IgD-negative memory B cell (primary cell): ENCODE data around the gene RHEX. TPM values are rescaled to one million over a fixed set of nuclear protein-coding genes. Genes with fewer than 3 reads are reported as not detected.

ENCODE experiments used
- polyA plus RNA-seq: library from polyadenylated mRNA; unstranded; fragments of 300-500 nt; fragmentation: Illumina TruSeq; gene quantifications from one replicate; pipeline ENCODE4 v1.2.3, GENCODE V29; 2021

The RHEX gene
- polyA plus RNA-seq, 1 donor from 2014 or later: 2.0 TPM

Other genes with a start within 250 kb of the RHEX start
- 10.9 TPM for gene SLC41A1, start 240.0 kb upstream of the RHEX start, polyA plus RNA-seq
- gene PM20D1, start 203.0 kb upstream of the RHEX start, polyA plus RNA-seq: 2.0 TPM
- not detected for gene SLC26A9, start 109.7 kb upstream of the RHEX start, polyA plus RNA-seq
- gene RAB7B, start 49.8 kb upstream of the RHEX start, polyA plus RNA-seq: not detected
- gene CTSE, start 29.3 kb upstream of the RHEX start, polyA plus RNA-seq: not detected
- not detected for gene AVPR1B, start 64.2 kb downstream of the RHEX start, polyA plus RNA-seq
- 0.51 TPM for gene FAM72A, start 149.7 kb downstream of the RHEX start, polyA plus RNA-seq
- 22.8 TPM for gene SRGAP2, start 150.4 kb downstream of the RHEX start, polyA plus RNA-seq